A549 treated with Mapracorat at 1 μM for 4 hours (cell line): ENCODE data around the gene NPPA. TPM values are rescaled to one million over a fixed set of nuclear protein-coding genes. Genes with fewer than 3 reads are reported as not detected.

Experiments
- total RNA-seq: library from RNA; stranded (reverse); fragments of 200-300 nt; extraction: Qiagen RNA extraction; gene quantifications from 5 replicates; pipeline ENCODE4 v1.2.3, GENCODE V29; 2022

Gene NPPA
- total RNA-seq, result not detected in 5 replicates

GRCh38 chr1:11847667-11848372, at the start of gene NPPA:
NPPA (minus strand) TSS chr1:11847783; CDS start chr1:11847684, 99 bp downstream.

DNA sequence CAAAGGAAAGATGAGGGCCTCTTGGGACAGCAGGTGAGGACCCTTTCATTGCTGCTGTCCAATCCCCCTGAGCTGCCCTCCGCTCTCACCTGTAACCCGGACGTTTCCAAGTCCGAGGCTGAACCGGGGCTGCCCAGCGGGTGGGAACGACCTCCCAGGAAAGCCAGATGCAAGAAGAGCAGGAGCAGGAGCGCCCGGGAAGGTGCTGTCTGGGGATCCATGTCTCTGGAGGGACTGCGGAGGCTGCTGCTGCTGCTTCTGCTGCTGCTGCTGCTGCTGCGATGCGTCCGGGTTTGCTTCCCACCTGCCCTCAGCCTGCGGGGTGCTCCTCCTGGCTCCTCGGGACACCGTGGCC, 11.0 kb upstream of the NPPA start, which contains the start of gene NPPB:
Gene NPPB (minus strand): TSS at position 333 of the 355 bp plus-strand sequence. CDS start 112 bp downstream, at position 221.

GRCh38 chr1:11805422-11806306, 41.9 kb downstream of the NPPA start, which contains the start of the genes CLCN6 and MTHFR:
CLCN6 (plus strand) TSS chr1:11806191; CDS start chr1:11806263, 72 bp downstream.
MTHFR (minus strand) TSS chr1:11805964; CDS start chr1:11803116, 2,848 bp downstream.

Other genes starting within 250 kb of the NPPA start
- 6.9 to 10.3 TPM (median 9.1 TPM) in 5 replicates for gene FBXO2, start 193.4 kb downstream of the NPPA start, total RNA-seq
- gene FBXO44, start 192.9 kb downstream of the NPPA start, total RNA-seq, result 13.5 to 19.8 TPM (median 16.0 TPM) in 5 replicates
- 7.4 to 10.4 TPM (median 8.0 TPM) in 5 replicates for gene FBXO6, start 183.6 kb downstream of the NPPA start, total RNA-seq
- 42.4 to 53.7 TPM (median 51.6 TPM) in 5 replicates for gene MAD2L2, start 166.6 kb downstream of the NPPA start, total RNA-seq
- gene DRAXIN, start 156.1 kb downstream of the NPPA start, total RNA-seq, result 0.03 to 0.07 TPM (median 0.06 TPM) in 5 replicates
- 78.1 to 105 TPM (median 96.0 TPM) in 5 replicates for gene AGTRAP, start 111.6 kb downstream of the NPPA start, total RNA-seq
- gene C1orf167, start 85.6 kb downstream of the NPPA start, total RNA-seq, result not detected in 5 replicates
- gene MTHFR, start 41.8 kb downstream of the NPPA start, total RNA-seq, result 3.1 to 5.1 TPM (median 4.5 TPM) in 5 replicates
- gene CLCN6, start 41.6 kb downstream of the NPPA start, total RNA-seq, result 4.7 to 6.1 TPM (median 5.9 TPM) in 5 replicates
- 0.22 TPM in 1 of 5 replicates, not detected in the others for gene NPPB, start 11.2 kb upstream of the NPPA start, total RNA-seq
- gene KIAA2013, start 78.6 kb upstream of the NPPA start, total RNA-seq, result 27.9 to 47.3 TPM (median 45.4 TPM) in 5 replicates
- 71.8 to 86.3 TPM (median 84.5 TPM) in 5 replicates for gene PLOD1, start 86.9 kb upstream of the NPPA start, total RNA-seq
- gene MFN2, start 132.7 kb upstream of the NPPA start, total RNA-seq, result 28.9 to 34.7 TPM (median 33.2 TPM) in 5 replicates
- gene MIIP, start 171.7 kb upstream of the NPPA start, total RNA-seq, result 11.0 to 17.0 TPM (median 14.4 TPM) in 5 replicates
- gene TNFRSF8, start 215.5 kb upstream of the NPPA start, total RNA-seq, result 0.09 to 0.16 TPM (median 0.13 TPM) in 5 replicates